Peyer's patch (tissue), 4 donors: ENCODE measurements around the gene PLEKHB1. TPM values are rescaled to one million over a fixed set of nuclear protein-coding genes. Genes with fewer than 3 reads are reported as not detected.

Source experiments
- DNase-seq, 3 donors: peaks; one replicate each; pipeline ENCODE4 v3.0.0-alpha.2; 2017 to 2019
- H3K27ac ChIP-seq, 4 donors: fragments of 200-600 bp; sonication (generic); one replicate each; pipeline ENCODE4 v1.5.1; 2016 to 2019
- H3K27me3 ChIP-seq, 2 donors: fragments of 200-600 bp; sonication (generic); one replicate each; pipeline ENCODE4 v1.5.1; 2019
- H3K36me3 ChIP-seq, 3 donors: fragments of 200-600 bp; sonication (generic); one replicate each; pipeline ENCODE4 v1.5.1; 2016 to 2019
- H3K4me1 ChIP-seq, 4 donors: fragments of 200-600 bp; sonication (generic); one replicate each; pipeline ENCODE4 v1.5.1; 2016 to 2019
- H3K4me3 ChIP-seq, 4 donors: fragments of 200-600 bp; sonication (generic); 1 replicate in 3 of 4; 2 replicates in 1 of 4; pipeline ENCODE4 v1.5.1; 2016 to 2019; ENCODE audit warnings: mild to moderate bottlenecking in 1 of 4
- H3K9me3 ChIP-seq, 4 donors: fragments of 200-600 bp; sonication (generic); one replicate each; pipeline ENCODE4 v1.5.1; 2016 to 2019; ENCODE audit warnings: mild to moderate bottlenecking in 1 of 4
- POLR2A ChIP-seq, 2 donors: fragments of 450-650 bp; IDR thresholded peaks; one replicate each; pipeline ENCODE4 v1.5.1; 2017; ENCODE audit warnings: antibody characterized with exemption in 2 of 2, mild to moderate bottlenecking in 2 of 2, moderate library complexity in 2 of 2
- total RNA-seq, 4 donors: library from RNA; depleted of rRNA; stranded (reverse); fragments of >200 nt; gene quantifications; one replicate each; pipeline ENCODE4 v1.1.0, GENCODE V29; 2016
- TF ChIP-seq, protein P1 (sequence below), 6 experiments: fragments of 450-650 bp in 4 of 6; fragments of 200-600 bp in 2 of 6; sonication (generic) in 1 of 6; IDR thresholded peaks; one replicate each; pipeline ENCODE4 v1.5.1; 2017 to 2019; ENCODE audit warnings: antibody characterized with exemption in 6 of 6, mild to moderate bottlenecking in 3 of 6, moderate library complexity in 1 of 6

The PLEKHB1 gene
- total RNA-seq, 4 donors from 2014 or later = 10.3 to 29.7 (median 12.0) TPM

- no peaks in the 10 kb centered on the region for H3K36me3 ChIP-seq
- H3K27me3 ChIP-seq = no peaks in the 10 kb centered on the region
- TF ChIP-seq POLR2A (IDR thresholded peaks at IDR 0.05) = no peak
- TF ChIP-seq, protein P1, sequence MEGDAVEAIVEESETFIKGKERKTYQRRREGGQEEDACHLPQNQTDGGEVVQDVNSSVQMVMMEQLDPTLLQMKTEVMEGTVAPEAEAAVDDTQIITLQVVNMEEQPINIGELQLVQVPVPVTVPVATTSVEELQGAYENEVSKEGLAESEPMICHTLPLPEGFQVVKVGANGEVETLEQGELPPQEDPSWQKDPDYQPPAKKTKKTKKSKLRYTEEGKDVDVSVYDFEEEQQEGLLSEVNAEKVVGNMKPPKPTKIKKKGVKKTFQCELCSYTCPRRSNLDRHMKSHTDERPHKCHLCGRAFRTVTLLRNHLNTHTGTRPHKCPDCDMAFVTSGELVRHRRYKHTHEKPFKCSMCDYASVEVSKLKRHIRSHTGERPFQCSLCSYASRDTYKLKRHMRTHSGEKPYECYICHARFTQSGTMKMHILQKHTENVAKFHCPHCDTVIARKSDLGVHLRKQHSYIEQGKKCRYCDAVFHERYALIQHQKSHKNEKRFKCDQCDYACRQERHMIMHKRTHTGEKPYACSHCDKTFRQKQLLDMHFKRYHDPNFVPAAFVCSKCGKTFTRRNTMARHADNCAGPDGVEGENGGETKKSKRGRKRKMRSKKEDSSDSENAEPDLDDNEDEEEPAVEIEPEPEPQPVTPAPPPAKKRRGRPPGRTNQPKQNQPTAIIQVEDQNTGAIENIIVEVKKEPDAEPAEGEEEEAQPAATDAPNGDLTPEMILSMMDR (IDR thresholded peaks at IDR 0.05) = no peak
- H3K4me3 ChIP-seq = no peak overlapping the region
- DNase-seq = no peak
- H3K4me1 ChIP-seq = peaks cover 0 to 13% (median 4%) of the 10 kb centered on the region in 4 donors
- no peak overlapping the region for H3K27ac ChIP-seq
- no peaks in the 10 kb centered on the region for H3K9me3 ChIP-seq
Observed at GRCh38 chr11:73656985-73657384, 10.6 kb downstream of the PLEKHB1 start.

DNA sequence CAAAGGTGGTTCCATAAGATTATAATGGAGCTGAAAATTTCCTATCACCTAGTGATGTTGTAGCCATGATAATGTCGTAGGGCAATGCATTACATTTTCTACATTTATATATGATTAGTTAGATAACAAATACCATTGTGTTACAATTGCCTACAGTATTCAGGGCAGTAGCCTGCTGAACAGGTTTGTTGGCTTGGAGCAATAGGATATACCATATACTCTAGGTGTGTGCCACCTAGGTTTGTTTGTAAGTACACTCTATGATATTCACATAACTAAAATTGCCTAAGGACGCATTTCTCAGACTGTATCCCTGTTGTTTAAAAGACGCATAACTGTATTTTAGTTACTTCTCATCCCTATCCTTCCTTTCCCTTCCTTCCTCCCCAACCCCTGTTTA is 13.6 kb downstream of the PLEKHB1 start:
- Histone ChIP-seq H3K36me3 (no peaks in the 10 kb centered on the region), H3K9me3 (no peaks in the 10 kb centered on the region), H3K27ac (no peak overlapping the region), H3K4me3 (no peak overlapping the region), H3K4me1 (peaks cover 0 to 13% (median 4%) of the 10 kb centered on the region in 4 donors), H3K27me3 (no peaks in the 10 kb centered on the region)
- DNase-seq = no peak
- TF ChIP-seq POLR2A (IDR thresholded peaks at IDR 0.05) = no peak

- Histone ChIP-seq H3K27me3 (no peaks in the 10 kb centered on the region), H3K36me3 (no peaks in the 10 kb centered on the region), H3K4me1 (peaks cover 0 to 13% (median 4%) of the 10 kb centered on the region in 4 donors), H3K27ac (no peak overlapping the region), H3K4me3 (peak overlapping the region in 1 of 4 donors; percentile 26), H3K9me3 (no peaks in the 10 kb centered on the region)
- DNase-seq = no peak
- TF ChIP-seq POLR2A (IDR thresholded peaks at IDR 0.05) = no peak
- TF ChIP-seq, protein P1 (IDR thresholded peaks at IDR 0.05) = no peak
Observed at GRCh38 chr11:73660497-73661034, 14.2 kb downstream of the PLEKHB1 start.

GRCh38 chr11:73661035-73661628 is 14.8 kb downstream of the PLEKHB1 start:
- Histone ChIP-seq H3K4me3 (peak overlapping the region in 2 of 4 donors; percentile 20 to 26), H3K27ac (no peak overlapping the region), H3K9me3 (no peaks in the 10 kb centered on the region), H3K36me3 (no peaks in the 10 kb centered on the region), H3K4me1 (peaks cover 0 to 13% (median 4%) of the 10 kb centered on the region in 4 donors), H3K27me3 (no peaks in the 10 kb centered on the region)
- peak; percentile 77 to 95 (median 94) for DNase-seq
- TF ChIP-seq, protein P1 (IDR thresholded peaks at IDR 0.05) = peak; percentile 72 to 99 (median 98)
- peak in 1 of 2 donors; percentile 17 for TF ChIP-seq POLR2A (IDR thresholded peaks at IDR 0.05)

DNA sequence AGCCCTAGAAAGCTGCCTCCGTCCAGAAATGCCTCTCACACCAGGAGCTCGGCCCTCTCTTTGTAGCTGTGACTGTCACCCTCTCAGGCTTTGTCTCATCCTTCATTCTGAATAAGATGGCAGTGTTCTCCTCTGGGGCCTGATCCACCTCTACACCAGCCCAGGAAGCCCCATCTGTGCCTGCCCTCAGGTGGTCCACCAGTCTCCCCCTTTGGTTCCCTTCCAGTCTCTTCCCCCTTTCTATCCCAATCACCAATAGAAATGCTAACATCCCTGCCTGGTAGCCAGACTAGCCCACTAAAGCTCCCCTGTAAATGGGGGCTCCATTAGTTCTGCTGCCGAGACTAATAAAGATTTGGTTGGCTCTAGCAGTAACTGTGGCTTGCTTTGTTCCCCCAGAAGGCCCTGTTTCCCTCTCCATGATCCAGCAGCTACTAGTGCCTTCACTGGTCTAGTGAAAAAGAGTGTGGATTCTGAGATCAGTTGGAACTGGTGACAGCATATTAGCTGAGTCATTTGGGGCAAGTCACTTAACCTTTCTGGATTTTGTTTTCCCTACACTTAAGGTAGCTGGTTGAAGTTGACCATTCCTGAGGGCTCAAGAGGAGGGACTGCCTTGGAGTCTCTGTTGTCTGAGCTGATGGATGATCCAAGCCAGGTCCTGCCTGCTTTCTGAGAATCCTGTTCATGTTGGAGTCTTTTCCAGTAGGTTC is 16.2 kb downstream of the PLEKHB1 start:
- Histone ChIP-seq H3K27me3 (no peaks in the 10 kb centered on the region), H3K4me3 (no peak overlapping the region), H3K36me3 (no peaks in the 10 kb centered on the region), H3K4me1 (peaks cover 0 to 13% (median 4%) of the 10 kb centered on the region in 4 donors), H3K9me3 (no peaks in the 10 kb centered on the region), H3K27ac (no peak overlapping the region)
- TF ChIP-seq, protein P1 (IDR thresholded peaks at IDR 0.05) = no peak
- TF ChIP-seq POLR2A (IDR thresholded peaks at IDR 0.05) = no peak
- peak in 1 of 3 donors; percentile 37 for DNase-seq
